ENCODE data around the gene ADGRV1.

DNA sequence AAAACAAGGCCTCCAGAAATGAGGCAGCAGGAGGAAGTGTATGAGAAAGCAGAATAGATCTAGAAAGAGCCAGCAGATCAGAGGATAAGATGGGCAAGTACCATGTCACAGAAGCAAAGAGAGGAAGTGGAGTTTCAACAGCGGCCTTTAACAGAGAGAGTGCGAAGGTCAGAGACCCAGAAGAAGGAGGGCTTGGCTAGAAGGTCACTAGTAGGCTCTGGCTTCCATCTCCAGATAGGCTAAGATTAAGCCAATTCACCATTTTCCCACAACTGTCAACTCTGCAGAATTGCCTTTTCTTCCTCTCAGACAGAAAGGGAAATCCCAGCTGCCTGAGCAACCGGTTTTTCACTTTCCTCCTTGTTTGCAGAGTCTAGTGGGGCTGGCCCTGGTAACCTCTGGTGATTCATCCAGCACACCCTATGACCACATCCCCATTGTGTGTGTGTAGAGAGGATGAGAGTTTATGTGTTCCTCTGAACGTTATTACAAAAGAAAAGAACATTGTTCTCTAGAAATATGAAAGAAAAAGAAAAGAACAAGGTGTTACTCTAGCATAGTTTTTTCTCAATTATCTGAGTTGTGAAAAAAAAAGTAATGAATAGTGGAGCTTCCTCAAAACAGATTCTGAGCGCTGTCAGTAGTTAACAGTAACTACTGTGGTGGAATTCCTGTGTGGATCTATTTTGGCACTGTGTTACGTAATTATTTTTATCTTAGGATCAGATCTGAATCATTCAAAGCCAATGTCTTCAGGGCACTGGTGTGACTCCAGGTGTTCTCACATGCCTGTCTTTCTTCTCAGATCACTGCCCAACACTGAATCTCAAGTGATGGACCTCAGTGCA lies 604.2 kb downstream of the ADGRV1 start:
- TF ChIP-seq, protein P1, sequence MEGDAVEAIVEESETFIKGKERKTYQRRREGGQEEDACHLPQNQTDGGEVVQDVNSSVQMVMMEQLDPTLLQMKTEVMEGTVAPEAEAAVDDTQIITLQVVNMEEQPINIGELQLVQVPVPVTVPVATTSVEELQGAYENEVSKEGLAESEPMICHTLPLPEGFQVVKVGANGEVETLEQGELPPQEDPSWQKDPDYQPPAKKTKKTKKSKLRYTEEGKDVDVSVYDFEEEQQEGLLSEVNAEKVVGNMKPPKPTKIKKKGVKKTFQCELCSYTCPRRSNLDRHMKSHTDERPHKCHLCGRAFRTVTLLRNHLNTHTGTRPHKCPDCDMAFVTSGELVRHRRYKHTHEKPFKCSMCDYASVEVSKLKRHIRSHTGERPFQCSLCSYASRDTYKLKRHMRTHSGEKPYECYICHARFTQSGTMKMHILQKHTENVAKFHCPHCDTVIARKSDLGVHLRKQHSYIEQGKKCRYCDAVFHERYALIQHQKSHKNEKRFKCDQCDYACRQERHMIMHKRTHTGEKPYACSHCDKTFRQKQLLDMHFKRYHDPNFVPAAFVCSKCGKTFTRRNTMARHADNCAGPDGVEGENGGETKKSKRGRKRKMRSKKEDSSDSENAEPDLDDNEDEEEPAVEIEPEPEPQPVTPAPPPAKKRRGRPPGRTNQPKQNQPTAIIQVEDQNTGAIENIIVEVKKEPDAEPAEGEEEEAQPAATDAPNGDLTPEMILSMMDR (IDR thresholded peaks at IDR 0.05): no peak
- no peak for TF ChIP-seq POLR2A (IDR thresholded peaks at IDR 0.05)

Measured in Peyer's patch (tissue), 4 donors.